HG02759 (cell line): ENCODE results near the gene ITFG2.
A peak's percentile ranks its signal among the peaks of the same experiment; 100 is the strongest.

Experiments
- ATAC-seq: cut with Tn5 transposase; IDR thresholded peaks from one replicate; pipeline ENCODE4 v1.9.1; 2021; ENCODE audit warnings: mild to moderate bottlenecking, moderate library complexity; ENCODE audit not compliant: unreplicated experiment

The ITFG2 gene

GRCh38 chr12:2794736-2795289 lies 17.7 kb upstream of the ITFG2 start, which contains the start of gene FKBP4:
TSS of gene FKBP4 (plus strand) at chr12:2794970. CDS start at chr12:2795140, 170 bp downstream.
- ATAC-seq: peak; percentile 88

- ATAC-seq: peak; percentile 74
Measured at GRCh38 chr12:2795291-2796186, 16.9 kb upstream of the ITFG2 start.

GRCh38 chr12:2796187-2796666 lies 16.2 kb upstream of the ITFG2 start:
- ATAC-seq: no peak

- no peak for ATAC-seq
Measured at GRCh38 chr12:2797721-2798418, 14.6 kb upstream of the ITFG2 start.

GRCh38 chr12:2800046-2800570 lies 12.4 kb upstream of the ITFG2 start:
- ATAC-seq: no peak

- no peak for ATAC-seq
Measured at GRCh38 chr12:2801044-2801783, 11.3 kb upstream of the ITFG2 start.

GRCh38 chr12:2803635-2804392 lies 8.7 kb upstream of the ITFG2 start:
- no peak for ATAC-seq

GRCh38 chr12:2804393-2805142 lies 7.9 kb upstream of the ITFG2 start:
- ATAC-seq: no peak

GRCh38 chr12:2805143-2805520 lies 7.3 kb upstream of the ITFG2 start:
- no peak for ATAC-seq

GRCh38 chr12:2806700-2807099 lies 5.8 kb upstream of the ITFG2 start:
- no peak for ATAC-seq

- no peak for ATAC-seq
Measured at GRCh38 chr12:2811801-2812200, 667 bp upstream of the ITFG2 start.

GRCh38 chr12:2813214-2814185 lies 1.0 kb downstream of the ITFG2 start:
- ATAC-seq: peak; percentile 26

GRCh38 chr12:2819810-2820209 lies 7.3 kb downstream of the ITFG2 start:
- ATAC-seq: no peak

- ATAC-seq: no peak
Measured at GRCh38 chr12:2820432-2820831, 8.0 kb downstream of the ITFG2 start.

- ATAC-seq: no peak
Measured at GRCh38 chr12:2823483-2823882, 11.0 kb downstream of the ITFG2 start.

GRCh38 chr12:2824541-2824940 lies 12.1 kb downstream of the ITFG2 start:
- ATAC-seq: no peak

- ATAC-seq: no peak
Measured at GRCh38 chr12:2825132-2825531, 12.7 kb downstream of the ITFG2 start.

GRCh38 chr12:2826036-2826435 lies 13.6 kb downstream of the ITFG2 start:
- no peak for ATAC-seq
